ENCODE measurements around the gene RNF40. TPM values are rescaled to one million over a fixed set of nuclear protein-coding genes. Genes with fewer than 3 reads are reported as not detected.

The RNF40 gene
- total and polyA plus RNA-seq, 7 donors: 26.8 to 49.1 (median 33.2) TPM

- TF ChIP-seq CTCF (IDR thresholded peaks at IDR 0.05): no peak
- WGBS, 3 donors: 70 to 73% (median 71%) methylated on average over 23 of the region's 23 CpGs
- DNase-seq: no peak
- no peaks in the 10 kb centered on the region for H3K9me3 ChIP-seq
- intact Hi-C loops (cut with DNase I): loop anchor here in 1 of 2 donors (2.0 kb wide), 1 partner anchor 14 kb away; no protein-coding TSS in a partner anchor
- no peaks in the 10 kb centered on the region for H3K4me1 ChIP-seq
- peak overlapping the region; percentile 23 for H3K27ac ChIP-seq
- no peaks in the 10 kb centered on the region for H3K27me3 ChIP-seq (ENCODE audit: insufficient read depth in 3 of 3, low read length in 2 of 3)
- peaks cover 10 to 98% of the 10 kb centered on the region in 2 donors for H3K36me3 ChIP-seq (ENCODE audit: insufficient read depth in 1 of 2, low read depth in 1 of 2)
- H3K4me3 ChIP-seq: no peak overlapping the region
- peak in 3 of 4 donors; percentile 24 to 36 (median 31) for ATAC-seq
Observed at GRCh38 chr16:30724641-30725417, 37.3 kb upstream of the RNF40 start.

- no peak overlapping the region for H3K4me3 ChIP-seq
- WGBS, 3 donors: 86 to 98% (median 90%) methylated on average over 3 of the region's 3 CpGs
- peak overlapping the region; percentile 23 for H3K27ac ChIP-seq
- TF ChIP-seq CTCF (IDR thresholded peaks at IDR 0.05): no peak
- H3K9me3 ChIP-seq: no peaks in the 10 kb centered on the region
- no peaks in the 10 kb centered on the region for H3K4me1 ChIP-seq
- ATAC-seq: no peak
- H3K27me3 ChIP-seq (ENCODE audit: insufficient read depth in 3 of 3, low read length in 2 of 3): no peaks in the 10 kb centered on the region
- DNase-seq: no peak
- H3K36me3 ChIP-seq (ENCODE audit: insufficient read depth in 1 of 2, low read depth in 1 of 2): peaks cover 10 to 98% of the 10 kb centered on the region in 2 donors
- intact Hi-C loops (cut with DNase I): loop anchor here in 1 of 2 donors (2.0 kb wide), 1 partner anchor 13 kb away; no protein-coding TSS in a partner anchor
Observed at GRCh38 chr16:30725418-30725792, 36.7 kb upstream of the RNF40 start.

- no peak overlapping the region for H3K4me3 ChIP-seq
- intact Hi-C loops (cut with DNase I): no loop called here
- H3K4me1 ChIP-seq: no peaks in the 10 kb centered on the region
- peaks cover 17 to 98% of the 10 kb centered on the region in 2 donors for H3K36me3 ChIP-seq (ENCODE audit: insufficient read depth in 1 of 2, low read depth in 1 of 2)
- no peaks in the 10 kb centered on the region for H3K27me3 ChIP-seq (ENCODE audit: insufficient read depth in 3 of 3, low read length in 2 of 3)
- ATAC-seq (no peak), DNase-seq (no peak)
- 89 to 94% (median 90%) methylated on average over 6 of the region's 6 CpGs for WGBS, 3 donors
- H3K9me3 ChIP-seq: no peaks in the 10 kb centered on the region
- H3K27ac ChIP-seq: no peak overlapping the region
- no peak for TF ChIP-seq CTCF (IDR thresholded peaks at IDR 0.05)
Observed at GRCh38 chr16:30728321-30728720, 33.8 kb upstream of the RNF40 start.

GRCh38 chr16:30728899-30729672 lies 33.0 kb upstream of the RNF40 start:
- Histone ChIP-seq H3K4me1 (no peaks in the 10 kb centered on the region), H3K36me3 (ENCODE audit: insufficient read depth in 1 of 2, low read depth in 1 of 2) (peaks cover 23 to 98% of the 10 kb centered on the region in 2 donors), H3K9me3 (no peaks in the 10 kb centered on the region), H3K27me3 (ENCODE audit: insufficient read depth in 3 of 3, low read length in 2 of 3) (no peaks in the 10 kb centered on the region), H3K4me3 (no peak overlapping the region), H3K27ac (no peak overlapping the region)
- intact Hi-C loops (cut with DNase I): no loop called here
- no peak for DNase-seq
- no peak for TF ChIP-seq CTCF (IDR thresholded peaks at IDR 0.05)
- ATAC-seq: peak in 1 of 4 donors; percentile 24
- WGBS, 3 donors: 71 to 82% (median 78%) methylated on average over 17 of the region's 17 CpGs
